GM21723 (cell line): Measurements from ENCODE around the gene MYBPH.

Source experiments
- ATAC-seq: cut with Tn5 transposase; IDR thresholded peaks from one replicate; pipeline ENCODE4 v1.9.1; 2021; ENCODE audit warnings: mild to moderate bottlenecking, moderate library complexity; ENCODE audit not compliant: unreplicated experiment

MYBPH gene

DNA sequence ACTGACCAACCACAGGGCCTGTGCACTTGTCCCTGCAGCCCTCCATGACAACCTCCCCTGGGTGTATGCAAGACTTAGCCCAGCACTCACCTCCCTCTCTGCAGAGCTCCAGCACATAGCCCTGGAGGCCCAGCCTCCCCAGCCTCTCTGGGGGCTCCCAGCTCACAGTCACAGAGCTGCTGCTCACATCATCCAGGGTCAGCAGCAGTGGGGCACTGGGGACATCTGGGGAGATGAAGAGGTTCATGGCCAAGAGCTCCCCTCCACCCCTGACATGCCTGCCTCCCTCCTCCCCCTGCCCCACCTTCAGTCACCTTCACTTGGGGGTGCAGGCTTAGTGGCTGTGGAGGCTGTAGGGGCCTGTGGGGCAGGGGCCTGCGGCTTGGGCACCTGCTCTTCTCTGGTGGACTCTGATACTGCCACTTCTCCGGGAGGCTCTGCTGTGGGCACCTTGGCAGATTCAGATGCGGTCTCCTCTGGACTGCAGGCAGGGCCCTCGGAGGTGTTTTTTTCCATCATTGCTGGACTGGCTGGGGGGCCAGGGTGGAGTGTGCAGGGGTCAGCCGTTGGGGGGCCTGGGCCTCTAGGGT is at the start of gene MYBPH:
TSS of gene MYBPH (minus strand) at position 590 of the 590 bp plus-strand sequence. CDS start at position 519, 71 bp downstream.
- ATAC-seq: no peak

DNA sequence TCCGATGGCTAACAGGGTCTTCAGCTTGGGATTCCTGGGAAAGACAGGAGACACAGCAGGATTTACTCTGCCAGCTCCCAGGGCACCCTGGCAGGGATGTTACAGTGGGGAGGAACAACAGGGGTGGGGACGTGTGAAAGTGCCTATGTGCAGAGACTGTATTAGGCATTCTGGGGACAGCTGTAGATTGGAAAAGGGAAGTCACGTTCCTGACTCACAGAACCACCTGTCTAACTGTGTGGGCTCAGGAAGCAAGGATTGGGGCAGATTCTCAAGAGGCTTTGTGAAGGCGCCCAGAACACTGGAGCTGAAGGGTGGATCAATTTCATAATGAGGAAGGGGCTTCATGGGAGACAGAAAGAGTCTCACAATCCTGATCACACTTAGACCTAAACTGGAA is 49.4 kb upstream of the MYBPH start:
- ATAC-seq: no peak

DNA sequence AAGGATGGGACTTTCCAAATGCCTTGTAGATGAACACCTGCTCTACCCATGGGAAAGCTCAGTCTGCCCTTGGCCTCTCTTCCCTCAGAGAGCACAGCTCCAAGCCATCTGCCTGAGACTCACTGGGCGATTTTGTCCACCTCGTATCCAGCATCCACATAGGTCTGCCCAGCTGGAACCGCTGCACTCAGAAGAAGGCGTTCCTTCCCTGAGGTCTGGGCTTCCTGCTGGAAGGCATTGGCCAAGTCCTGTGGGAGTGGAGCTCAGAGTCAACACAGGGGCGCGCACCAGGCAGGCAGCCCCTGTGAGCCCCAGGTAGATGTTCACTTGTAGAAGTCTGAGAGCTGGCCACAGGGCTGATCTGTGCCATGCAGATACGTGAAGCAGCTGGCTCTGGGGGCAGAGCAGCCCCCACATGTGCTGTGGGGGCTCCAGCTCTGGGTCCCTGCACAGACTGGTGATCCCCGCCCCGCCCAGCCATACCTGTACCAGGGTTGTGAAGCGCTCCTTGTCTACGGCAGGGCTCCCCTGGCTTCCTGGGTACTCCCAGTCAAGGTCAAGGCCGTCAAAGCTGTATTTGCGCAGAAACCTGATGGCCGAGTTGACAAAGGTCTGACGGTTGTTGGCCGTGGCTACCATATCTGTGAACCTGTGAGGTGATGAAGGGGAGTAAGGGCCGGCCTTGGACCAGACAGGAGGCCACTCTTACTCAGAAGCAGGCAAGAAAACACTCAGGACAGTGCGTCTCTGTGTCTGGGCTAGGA is 47.6 kb upstream of the MYBPH start:
- ATAC-seq: no peak

- ATAC-seq: no peak
These were observed 44.3 kb upstream of the MYBPH start for GRCh38 chr1:203219934-203220333.

- ATAC-seq: no peak
These were observed 43.5 kb upstream of the MYBPH start for GRCh38 chr1:203219171-203219570.

DNA sequence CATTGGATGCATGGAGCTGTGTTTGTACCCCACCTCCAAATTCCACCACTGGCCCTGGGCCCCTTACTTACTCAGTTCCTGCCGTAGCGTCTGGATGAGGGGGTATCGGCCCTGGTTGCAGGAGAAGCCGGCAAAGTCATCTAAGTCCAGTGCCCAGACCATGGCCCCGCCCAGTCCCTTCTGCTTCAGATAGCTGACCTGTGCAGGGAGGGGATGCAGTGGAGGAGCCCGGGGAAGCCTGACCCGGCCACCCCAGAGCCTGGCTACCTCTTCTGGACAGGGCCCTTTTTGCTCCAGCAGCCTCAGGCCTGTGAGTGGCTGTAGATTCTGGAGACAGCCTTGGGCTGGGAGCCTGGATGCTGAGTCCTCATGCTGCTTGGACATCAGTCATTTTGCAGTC is 42.0 kb upstream of the MYBPH start:
- no peak for ATAC-seq

DNA sequence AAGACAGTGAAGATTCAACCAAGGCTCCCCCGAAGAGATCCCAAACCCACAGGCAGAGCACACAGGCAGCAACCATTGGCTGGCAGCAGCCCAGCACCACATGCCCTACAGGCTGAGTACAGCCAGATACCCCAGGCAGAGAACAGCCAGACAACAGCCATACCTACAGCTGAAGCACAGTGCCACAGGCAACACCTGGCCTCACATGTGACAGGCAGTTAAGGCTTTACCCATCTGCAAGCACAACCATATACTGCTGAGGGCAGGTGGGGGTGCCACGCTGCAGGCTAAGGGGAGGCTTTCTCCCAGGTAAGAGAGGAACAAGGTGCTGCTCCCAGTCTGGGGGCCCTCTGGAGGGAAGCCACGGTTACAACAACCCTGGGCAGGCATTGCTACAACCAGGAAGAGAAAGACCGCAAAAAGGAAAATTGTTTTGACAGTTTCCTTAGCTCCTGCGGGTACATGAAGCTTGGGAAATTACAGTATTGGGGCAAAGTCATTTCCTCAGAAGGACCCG is 41.6 kb upstream of the MYBPH start:
- ATAC-seq: no peak

DNA sequence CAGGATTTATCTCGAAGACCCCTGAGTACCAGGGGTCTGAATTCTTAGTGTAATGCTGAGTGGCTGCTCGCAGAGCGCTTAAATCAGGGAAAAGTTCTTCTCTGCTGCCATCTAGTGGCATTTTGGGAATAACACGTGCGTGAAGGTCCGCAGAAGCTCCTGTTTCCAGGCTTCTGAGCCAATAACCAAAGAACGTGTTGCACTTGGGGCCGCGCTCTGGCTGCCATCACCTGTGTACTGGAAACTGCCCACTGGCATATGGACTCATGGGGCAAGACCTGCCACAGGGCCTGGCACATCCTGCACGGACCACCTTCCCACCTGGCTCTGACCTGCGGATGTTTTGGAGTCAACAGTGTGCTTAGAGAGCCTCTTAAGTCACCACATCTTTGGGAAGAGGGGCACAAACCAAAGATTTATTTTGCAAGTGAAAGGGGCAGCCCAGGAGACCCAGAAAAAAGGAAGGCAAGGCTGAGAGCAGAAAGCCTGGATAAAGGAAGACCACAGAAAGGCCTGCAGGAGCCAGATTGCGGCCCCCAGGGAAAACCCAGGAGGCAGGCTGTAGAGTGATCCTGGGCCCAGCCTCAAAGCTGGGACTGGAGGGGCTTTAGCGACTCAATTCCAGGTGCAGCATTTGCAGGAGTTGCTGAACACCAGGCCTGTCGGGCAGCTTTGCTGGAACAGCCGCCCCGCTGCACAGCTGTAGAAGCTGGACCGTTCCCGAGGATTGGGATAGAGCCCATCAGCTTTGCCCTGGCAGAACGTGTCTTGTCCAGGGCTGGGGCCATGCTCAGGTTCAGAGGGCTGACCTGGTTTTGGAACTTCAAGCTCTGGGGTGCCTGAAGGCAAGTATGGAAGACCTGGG is 40.9 kb upstream of the MYBPH start:
- no peak for ATAC-seq

DNA sequence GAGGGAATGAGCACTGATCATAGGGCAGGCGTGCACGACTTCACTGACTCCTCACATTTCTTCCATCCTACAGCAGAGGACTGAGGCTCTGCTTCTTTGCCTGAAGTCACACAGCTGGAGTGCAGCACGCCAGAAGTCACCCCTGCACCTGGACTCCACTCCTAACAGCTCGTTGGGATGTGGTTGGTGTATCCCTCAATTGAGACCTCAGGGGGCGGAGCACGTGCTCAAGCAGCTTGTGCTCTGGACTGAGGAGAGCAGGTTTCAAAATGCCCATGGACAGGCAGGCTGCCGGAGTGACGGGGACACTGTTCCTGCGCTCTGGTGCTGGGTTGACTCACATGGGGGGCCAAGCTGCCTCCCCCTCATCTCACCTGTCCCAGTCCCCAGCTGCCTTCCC is 39.9 kb upstream of the MYBPH start:
- ATAC-seq: no peak

- no peak for ATAC-seq
These were observed 39.2 kb upstream of the MYBPH start for GRCh38 chr1:203214871-203215270.

DNA sequence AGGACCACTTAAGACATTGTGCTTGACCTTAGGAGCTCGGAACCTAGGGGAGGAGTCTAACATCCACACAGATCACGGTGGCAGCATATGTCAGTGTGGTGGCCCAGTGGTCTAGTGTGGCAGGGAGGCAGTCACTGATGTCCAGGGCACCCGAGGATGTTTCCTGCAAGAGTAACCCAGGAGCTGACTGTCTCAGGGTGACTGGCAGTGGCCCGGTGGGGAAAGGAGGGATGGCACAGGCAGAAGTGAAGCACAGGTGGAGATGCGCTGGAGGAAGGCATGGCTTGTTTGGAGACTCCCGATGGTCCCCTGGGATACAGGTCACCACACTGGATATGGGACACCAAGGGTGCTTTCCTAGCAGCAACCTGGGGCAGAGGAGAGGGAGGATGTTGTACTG is 37.5 kb upstream of the MYBPH start:
- no peak for ATAC-seq

- ATAC-seq: no peak
These were observed 36.2 kb upstream of the MYBPH start for GRCh38 chr1:203211812-203212211.

GRCh38 chr1:203210988-203211387 is 35.4 kb upstream of the MYBPH start:
- no peak for ATAC-seq

DNA sequence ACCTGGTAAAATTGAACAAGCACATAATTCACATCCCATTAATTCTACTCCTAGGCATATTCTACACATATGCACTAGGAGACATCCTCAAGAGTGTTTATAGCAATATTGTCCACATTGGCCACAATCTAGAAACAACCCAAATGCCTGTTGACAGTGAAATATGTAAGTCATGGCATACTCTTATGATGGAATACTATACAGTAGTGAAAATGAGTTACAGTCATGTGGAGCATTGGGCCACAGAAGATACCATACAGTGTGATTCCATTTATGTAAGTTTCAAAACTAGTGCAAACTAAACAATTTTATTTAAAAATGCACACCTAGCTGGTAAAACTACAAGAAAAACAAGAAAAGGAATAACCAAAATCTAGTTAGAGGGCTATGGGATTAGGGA is 34.7 kb upstream of the MYBPH start:
- ATAC-seq: no peak

DNA sequence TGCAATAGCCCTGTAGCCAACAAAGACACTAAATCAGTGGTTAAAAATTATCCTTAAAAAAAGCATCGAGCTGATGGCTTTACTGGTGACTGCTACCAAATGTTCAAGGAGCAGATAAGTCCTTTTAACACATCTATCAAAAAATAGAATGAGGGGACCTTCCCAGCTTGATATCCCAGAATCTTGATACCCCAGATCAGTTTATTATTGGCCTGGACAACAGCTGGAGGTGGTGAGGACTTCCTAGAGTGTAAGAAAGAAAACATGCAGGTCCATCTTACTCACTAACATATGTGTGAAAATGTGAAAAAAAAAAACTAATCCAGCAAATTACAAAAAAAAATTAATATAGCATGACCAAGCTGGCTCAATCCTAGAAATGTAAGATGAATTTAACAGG is 32.6 kb upstream of the MYBPH start:
- no peak for ATAC-seq

DNA sequence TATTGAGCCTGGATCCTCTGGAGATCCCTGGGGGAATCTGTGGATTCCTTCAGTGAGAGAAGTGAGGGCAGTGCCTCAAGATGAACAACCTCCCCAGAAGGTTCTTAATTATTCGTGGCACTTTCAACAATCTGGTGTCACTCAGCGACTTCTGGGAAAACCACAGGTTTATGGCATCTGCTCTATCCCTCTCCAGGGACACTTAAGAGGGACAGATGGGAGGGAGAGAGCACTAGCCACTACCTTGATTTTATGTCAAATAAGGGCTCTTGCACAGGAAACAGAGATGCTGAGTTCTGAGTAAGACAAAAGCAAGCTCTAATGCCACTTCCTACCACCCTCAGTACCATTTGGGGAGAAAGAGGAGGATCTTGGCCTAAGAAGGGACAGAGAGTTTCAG is 32.1 kb upstream of the MYBPH start:
- no peak for ATAC-seq

DNA sequence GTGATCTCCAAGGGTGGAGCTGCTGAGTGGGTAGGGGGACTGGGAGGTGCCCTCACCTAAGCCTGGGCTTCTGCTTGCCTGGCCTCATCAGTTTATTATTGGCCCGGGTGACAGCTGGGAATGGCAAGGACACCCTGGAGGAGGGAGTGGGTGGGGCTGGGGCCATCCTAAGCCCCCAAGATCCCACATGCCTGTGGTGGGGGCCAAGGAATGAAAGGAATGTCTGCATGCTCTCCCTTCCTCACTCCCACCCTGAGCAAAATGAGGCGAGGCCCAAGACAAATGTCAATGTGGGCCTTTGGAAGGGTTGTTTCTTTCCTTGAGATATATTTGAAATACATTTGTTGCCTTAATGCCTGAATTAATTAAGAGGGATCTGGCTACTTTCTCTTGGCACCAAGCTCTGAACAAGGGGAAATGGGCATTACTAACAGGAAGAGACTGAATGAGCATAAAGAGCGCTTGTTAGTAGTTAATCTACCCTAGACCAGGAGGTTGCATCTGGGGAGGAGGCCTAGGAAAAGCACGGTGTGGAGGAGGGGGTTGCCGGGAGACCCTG is 30.6 kb upstream of the MYBPH start:
- no peak for ATAC-seq

- ATAC-seq: no peak
These were observed 29.1 kb upstream of the MYBPH start for GRCh38 chr1:203204756-203205155.

DNA sequence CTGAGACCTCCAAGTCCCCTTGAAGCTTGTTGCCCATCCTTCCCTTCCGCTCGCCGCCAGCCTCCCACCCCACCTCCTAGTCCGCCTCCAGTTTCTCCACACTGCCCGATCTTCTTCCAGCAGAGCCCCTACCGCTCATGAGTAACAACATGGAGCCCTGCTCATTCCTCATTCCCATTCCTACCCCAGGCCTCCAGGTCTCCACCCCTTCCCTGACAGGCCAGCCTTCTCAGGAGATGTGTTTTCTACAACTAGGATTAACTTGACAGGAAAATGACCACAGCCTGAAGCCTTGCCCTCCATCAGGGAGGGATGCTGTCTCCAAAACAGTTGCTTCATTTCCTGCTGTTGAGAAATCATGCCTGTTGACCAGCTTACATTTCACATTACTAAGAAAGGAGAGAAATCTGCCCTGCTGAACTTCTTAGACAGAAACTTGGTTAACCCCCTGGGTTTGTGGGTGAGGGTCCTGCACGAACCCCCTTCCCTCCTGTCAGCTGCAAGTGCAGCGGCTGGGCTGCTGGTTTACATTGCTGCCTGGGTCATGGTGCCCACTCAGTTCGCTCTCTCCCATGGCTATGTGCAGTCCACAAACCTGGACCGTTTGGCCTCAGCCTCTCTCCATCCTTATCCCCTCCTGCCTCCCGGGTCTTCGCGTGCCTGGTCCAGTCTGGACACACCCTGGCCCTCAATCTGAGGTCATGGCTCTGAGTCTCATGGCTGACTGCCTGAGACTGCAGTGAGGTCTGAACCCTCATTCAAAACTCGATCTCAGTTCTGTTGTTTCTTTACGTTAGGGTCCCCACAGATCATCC is 27.0 kb upstream of the MYBPH start:
- ATAC-seq: no peak

GRCh38 chr1:203201516-203202205 is 26.0 kb upstream of the MYBPH start:
- no peak for ATAC-seq
